Esophagus (tissue), 2 donors: ENCODE data around the gene EPHA2. TPM values are rescaled to one million over a fixed set of nuclear protein-coding genes. Genes with fewer than 3 reads are reported as not detected.

Experiments
- H3K27ac ChIP-seq, 2 donors: one replicate each; pipeline ENCODE4 v1.5.1; 2013; ENCODE audit warnings: low read depth in 2 of 2, mild to moderate bottlenecking in 2 of 2, inconsistent platforms in 1 of 2, low read length in 1 of 2, moderate library complexity in 1 of 2
- H3K27me3 ChIP-seq, 2 donors: one replicate each; pipeline ENCODE4 v1.6.1; 2013; ENCODE audit warnings: low read length in 2 of 2, control low read depth in 1 of 2, mild to moderate bottlenecking in 1 of 2; ENCODE audit not compliant: insufficient read depth in 2 of 2, control insufficient read depth in 1 of 2
- H3K36me3 ChIP-seq, 2 donors: one replicate each; pipeline ENCODE4 v1.6.1; 2013; ENCODE audit warnings: low read length in 1 of 2; ENCODE audit not compliant: control insufficient read depth in 2 of 2, insufficient read depth in 2 of 2
- H3K4me1 ChIP-seq, 2 donors: one replicate each; pipeline ENCODE4 v1.6.1; 2013; ENCODE audit warnings: low read length in 1 of 2; ENCODE audit not compliant: control insufficient read depth in 2 of 2, insufficient read depth in 2 of 2
- H3K4me3 ChIP-seq, 2 donors: one replicate each; pipeline ENCODE4 v1.5.1; 2013; ENCODE audit warnings: low read length in 2 of 2, mild to moderate bottlenecking in 2 of 2, low read depth in 1 of 2, moderate library complexity in 1 of 2
- H3K9me3 ChIP-seq, 2 donors: one replicate each; pipeline ENCODE4 v1.6.1; 2013; ENCODE audit warnings: mild to moderate bottlenecking in 2 of 2, low read depth in 1 of 2, low read length in 1 of 2, moderate library complexity in 1 of 2; ENCODE audit not compliant: control insufficient read depth in 2 of 2, insufficient read depth in 1 of 2
- WGBS, 2 donors: extraction: QIAGEN DNeasy Blood & Tissue Kit; methylation state at CpG; one replicate each; pipeline ENCODE4 v1.1.7; 2013; 5-methylcytosine and 5-hydroxymethylcytosine counted together
- polyA plus RNA-seq, 2 donors: library from polyadenylated mRNA; stranded (reverse); fragments of 200-250 nt; gene quantifications; one replicate each; pipeline ENCODE4 v1.2.3, GENCODE V29; 2013
- donor health status: healthy with polysubstance abuse.
- donor health status: Bipolar disorder and iron deficiency.

EPHA2 gene
- polyA plus RNA-seq, 2 donors = 111 to 133 TPM

DNA sequence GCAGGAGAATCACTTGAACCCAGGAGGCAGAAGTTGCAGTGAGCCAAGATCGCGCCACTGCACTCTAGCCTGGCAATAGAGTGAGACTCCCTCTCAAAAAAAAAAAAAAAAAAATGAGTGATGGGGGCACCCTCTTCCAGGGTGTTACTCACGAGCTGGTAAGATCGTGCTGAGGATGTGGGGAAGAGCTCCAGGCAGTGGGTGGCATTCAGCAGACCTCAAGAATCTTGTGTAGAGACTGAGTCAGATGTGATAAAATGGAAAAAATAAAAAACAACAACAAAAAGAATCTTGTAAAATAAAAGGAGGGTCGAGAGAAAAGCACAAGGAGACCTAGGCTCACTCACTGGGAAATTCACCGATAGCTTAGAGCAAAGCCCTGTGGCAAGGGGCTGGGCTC is 38.5 kb downstream of the EPHA2 start:
- no peaks in the 10 kb centered on the region for H3K27me3 ChIP-seq
- H3K4me1 ChIP-seq = peaks cover 1 to 2% of the 10 kb centered on the region in 2 donors
- no peak overlapping the region for H3K4me3 ChIP-seq
- no peaks in the 10 kb centered on the region for H3K36me3 ChIP-seq
- no peaks in the 10 kb centered on the region for H3K9me3 ChIP-seq
- no peak overlapping the region for H3K27ac ChIP-seq
- WGBS, 2 donors = 76 to 77% methylated on average over 6 of the region's 6 CpGs

DNA sequence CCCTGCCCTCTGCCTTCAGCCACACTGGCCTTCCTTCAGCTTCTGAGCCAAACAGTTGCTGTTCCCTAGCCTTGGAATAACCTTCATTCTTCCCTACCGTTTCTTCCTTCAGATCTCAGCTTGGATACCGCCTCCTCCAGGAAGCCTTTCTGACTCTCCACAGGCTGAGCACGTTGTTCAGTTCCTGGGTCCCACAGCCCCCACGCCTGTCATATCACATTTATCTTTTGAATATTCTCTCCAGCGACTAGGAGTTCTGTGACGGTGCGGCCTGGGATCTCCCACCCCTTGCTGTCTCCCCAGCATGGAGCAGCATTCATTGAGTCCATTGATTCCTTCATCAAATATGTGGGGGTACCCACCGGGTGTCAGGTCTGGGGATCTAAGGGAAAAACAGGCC is 39.2 kb downstream of the EPHA2 start:
- Histone ChIP-seq H3K4me1 (peaks cover 0 to 3% of the 10 kb centered on the region in 2 donors), H3K36me3 (no peaks in the 10 kb centered on the region), H3K9me3 (no peaks in the 10 kb centered on the region), H3K4me3 (no peak overlapping the region), H3K27me3 (no peaks in the 10 kb centered on the region), H3K27ac (no peak overlapping the region)
- WGBS, 2 donors = 87 to 90% methylated on average over 8 of the region's 8 CpGs

DNA sequence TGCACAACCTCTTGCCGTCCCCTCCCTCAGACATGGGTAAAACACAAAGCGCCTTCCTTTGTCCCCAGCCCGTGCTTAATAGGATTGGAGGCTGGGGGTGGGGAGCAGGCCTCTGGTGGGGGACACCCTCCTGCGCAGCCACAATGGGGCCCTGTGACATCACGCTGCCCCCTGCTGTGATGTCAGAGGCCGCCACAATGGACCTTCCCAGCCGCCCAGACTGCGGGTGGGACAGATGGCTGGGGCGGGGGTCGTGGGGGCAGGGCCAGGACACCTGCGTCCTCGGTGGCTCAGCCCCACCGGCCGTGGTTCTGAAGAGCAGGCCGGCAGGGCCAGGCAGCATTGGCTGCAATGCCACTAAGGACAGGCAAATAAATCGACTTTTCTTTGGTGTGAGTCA is 39.9 kb downstream of the EPHA2 start:
- peaks cover under 1 to 5% of the 10 kb centered on the region in 2 donors for H3K4me1 ChIP-seq
- H3K36me3 ChIP-seq = no peaks in the 10 kb centered on the region
- WGBS, 2 donors = 81 to 82% methylated on average over 16 of the region's 16 CpGs

DNA sequence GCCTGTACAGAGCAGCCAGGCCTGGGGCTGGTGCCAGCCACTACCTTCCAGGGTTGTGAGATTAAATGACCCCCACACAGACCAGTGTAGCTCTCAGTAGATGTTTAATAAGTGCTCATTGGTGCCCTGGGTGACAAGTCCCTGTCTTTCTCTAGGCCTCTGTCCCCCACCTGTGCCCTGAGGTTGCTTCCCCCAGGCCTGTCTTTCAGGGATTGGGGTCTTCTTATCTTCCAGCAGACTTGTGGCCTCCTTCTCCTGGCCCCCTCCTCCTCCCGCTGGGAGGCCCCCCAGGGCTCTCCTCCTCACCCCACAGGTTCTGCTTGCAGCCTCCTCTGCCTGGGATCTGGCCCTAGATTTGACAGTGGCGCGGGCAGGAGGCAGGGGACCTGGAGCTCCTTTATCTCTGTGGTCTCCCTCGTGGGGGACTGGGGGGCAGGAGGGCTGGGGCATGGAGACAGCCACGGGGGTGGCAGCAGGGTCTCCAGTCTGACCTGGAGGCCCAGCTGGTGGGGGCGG is 40.3 kb downstream of the EPHA2 start:
- Histone ChIP-seq H3K27me3 (no peaks in the 10 kb centered on the region), H3K9me3 (no peaks in the 10 kb centered on the region), H3K27ac (no peak overlapping the region), H3K36me3 (no peaks in the 10 kb centered on the region), H3K4me3 (no peak overlapping the region), H3K4me1 (peaks cover 2 to 5% of the 10 kb centered on the region in 2 donors)
- 77 to 78% methylated on average over 6 of the region's 6 CpGs for WGBS, 2 donors

More for the DNA sequence above, 39.9 kb downstream of the EPHA2 start:
- H3K27me3 ChIP-seq = no peaks in the 10 kb centered on the region
- H3K4me3 ChIP-seq = no peak overlapping the region
- no peaks in the 10 kb centered on the region for H3K9me3 ChIP-seq
- H3K27ac ChIP-seq = no peak overlapping the region

DNA sequence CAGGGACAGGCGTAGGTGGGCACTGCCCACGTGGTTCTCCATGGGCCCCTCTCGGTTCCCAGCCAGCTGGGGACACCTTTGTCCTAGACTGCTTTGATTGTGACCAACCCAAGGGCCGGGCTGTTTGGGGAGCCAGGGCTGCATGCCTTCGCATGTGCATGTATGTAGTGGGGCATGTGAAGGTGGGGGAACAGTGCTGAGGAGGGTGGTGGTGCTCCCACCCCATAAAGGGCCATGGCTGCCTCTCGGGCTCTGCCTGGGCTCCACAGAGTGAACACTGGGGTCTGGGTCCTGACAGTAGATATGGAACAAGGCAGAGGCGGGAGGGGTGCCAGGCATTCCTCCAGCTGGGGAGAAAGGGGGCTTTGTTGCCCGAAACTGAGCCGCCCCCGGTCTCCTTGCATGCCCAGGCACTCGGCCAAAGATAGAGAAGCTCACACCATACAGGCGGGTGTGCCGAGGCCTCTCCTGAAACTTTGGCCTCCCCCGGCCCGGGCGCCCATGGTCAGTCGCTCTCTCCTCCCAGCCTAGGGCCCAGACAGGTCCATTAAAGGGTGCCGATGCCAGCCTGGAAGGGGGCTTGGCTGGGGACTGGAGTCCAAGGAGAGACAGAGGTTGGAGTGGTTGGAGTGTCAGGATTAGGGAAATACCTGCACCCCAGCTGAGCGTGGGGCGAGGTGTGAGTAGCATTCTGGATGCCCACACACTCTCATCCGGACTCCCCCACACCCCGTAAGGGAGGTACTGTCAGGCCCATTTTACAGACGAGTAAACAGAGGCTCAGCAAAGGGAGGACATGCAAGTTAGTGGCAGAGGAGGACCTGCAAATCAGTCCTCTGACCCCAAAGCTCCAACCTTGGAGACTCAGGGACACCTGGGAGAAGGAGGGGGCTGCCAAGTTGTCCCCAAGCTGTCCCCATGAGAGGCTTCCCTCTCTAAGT is 41.1 kb downstream of the EPHA2 start:
- 80 to 81% methylated on average over 23 of the region's 23 CpGs for WGBS, 2 donors
- no peak overlapping the region for H3K4me3 ChIP-seq
- H3K9me3 ChIP-seq = no peaks in the 10 kb centered on the region
- H3K27me3 ChIP-seq = no peaks in the 10 kb centered on the region
- H3K36me3 ChIP-seq = no peaks in the 10 kb centered on the region
- H3K4me1 ChIP-seq = peaks cover 2 to 5% of the 10 kb centered on the region in 2 donors
- no peak overlapping the region for H3K27ac ChIP-seq

DNA sequence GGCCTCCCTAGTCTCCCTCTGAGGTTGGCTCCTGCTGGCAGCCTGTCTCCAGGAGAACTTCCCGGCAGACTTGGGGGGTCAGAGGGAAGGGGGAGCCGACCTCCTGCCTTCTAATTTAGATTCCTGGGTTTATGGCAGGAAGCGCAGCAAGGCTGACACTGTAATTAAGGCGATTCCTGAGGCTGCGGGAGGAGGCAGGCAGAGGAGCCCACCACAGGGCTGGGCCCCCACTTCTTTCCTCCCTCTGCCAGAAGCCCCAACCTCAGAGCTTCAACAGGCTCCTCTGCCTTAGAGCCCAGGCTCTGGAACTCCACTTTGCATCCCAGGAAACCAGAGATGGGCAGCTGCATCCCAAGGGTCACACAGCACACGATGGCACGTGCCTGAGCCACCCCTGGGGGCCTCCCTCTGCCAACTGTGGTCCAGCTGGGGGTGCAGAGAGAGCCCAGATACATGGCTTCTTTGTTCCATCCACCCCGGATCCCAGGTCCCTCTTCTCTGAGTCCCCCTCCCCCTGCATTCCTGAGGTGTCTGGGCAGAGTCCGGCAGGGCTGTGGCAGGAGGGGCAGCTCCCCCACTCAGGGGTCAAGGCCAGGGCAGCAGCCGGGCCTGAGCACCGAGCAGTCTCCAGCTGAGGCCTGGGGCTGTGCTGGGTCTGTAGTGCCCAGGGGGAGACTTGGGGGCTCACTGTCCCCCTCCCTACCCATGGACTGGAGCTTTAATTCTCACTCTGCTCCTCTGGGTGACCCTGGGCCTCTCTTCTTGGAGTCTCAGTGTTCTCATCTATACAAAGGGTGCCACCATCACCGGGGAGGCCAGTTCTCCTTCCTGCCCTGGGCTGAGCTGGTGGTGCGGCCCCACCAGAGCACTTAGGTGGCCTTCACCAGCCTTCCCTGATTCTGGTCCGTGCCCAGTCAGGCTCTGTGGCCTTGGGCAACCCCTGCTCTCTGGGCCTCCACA is 43.0 kb downstream of the EPHA2 start:
- H3K27ac ChIP-seq = no peak overlapping the region
- 68 to 71% methylated on average over 14 of the region's 14 CpGs for WGBS, 2 donors
- no peaks in the 10 kb centered on the region for H3K27me3 ChIP-seq
- H3K36me3 ChIP-seq = no peaks in the 10 kb centered on the region
- peaks cover 0 to 2% of the 10 kb centered on the region in 2 donors for H3K9me3 ChIP-seq
- H3K4me3 ChIP-seq = no peak overlapping the region
- H3K4me1 ChIP-seq = peaks cover 2 to 5% of the 10 kb centered on the region in 2 donors

DNA sequence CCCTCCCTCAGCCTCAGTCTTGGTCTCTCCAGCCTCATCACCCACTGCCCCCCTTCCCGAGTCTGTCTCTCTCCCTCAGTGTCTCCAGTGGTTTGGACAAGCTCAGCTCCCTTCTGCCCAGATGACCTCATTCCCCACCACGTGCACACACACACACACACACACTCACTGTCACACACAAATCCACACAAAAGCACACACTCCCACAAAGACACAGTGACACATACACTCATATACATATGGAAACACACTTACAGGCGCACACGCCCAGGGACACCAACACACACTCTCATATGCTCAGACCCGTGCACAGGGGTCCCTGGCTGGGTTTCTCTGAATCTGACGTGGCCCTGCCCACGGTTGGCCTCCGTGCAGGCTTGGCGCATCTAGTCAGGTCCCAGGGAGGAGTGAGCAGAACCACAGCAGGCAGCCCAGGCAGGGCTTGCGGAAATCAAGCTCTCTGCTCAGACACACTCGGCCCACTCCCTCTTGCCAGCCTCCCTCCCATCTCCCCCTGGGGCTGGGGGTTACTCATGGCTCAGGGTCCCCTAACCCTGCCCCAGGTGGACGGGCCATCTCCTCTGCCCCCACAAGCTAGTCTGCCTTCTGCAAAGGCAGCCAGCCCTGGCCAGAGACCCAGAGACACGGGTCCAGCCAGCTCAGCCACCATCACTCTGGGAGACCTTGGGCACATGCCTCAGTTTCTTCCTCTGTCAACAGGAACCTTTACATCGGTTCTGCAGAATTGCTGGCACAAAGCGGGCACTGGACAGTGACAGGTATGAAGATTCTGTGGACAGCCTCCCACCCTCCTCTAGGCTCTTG is 43.9 kb downstream of the EPHA2 start:
- Histone ChIP-seq H3K9me3 (peaks cover 0 to 2% of the 10 kb centered on the region in 2 donors), H3K36me3 (no peaks in the 10 kb centered on the region), H3K27me3 (no peaks in the 10 kb centered on the region), H3K4me1 (peaks cover 2 to 5% of the 10 kb centered on the region in 2 donors), H3K4me3 (no peak overlapping the region), H3K27ac (no peak overlapping the region)
- WGBS, 2 donors = 68% methylated on average over 15 of the region's 15 CpGs

DNA sequence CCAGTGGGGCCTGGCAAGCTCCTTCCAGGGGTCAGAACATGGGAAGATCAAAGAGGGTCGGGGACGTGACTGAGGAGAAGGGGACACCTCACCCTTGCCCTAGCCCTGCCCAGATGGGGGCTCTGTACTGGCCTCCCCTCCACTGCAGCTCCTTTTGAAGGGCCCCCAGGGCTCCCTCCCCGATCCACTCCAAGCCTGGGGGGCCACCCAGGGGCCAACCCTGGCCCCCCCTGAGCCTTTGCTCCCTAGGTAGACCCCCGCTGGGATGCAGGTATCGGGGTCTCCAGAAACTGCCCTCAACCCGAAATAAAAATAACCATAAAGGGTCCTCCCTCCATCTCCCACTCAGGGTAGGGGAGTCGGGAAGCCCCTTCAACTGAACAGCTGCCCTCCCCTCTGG is 45.0 kb downstream of the EPHA2 start:
- Histone ChIP-seq H3K4me1 (peaks cover 2 to 5% of the 10 kb centered on the region in 2 donors), H3K27ac (no peak overlapping the region)
- WGBS, 2 donors = 92 to 93% methylated on average over 7 of the region's 7 CpGs

More for the DNA sequence above, 45.0 kb downstream of the EPHA2 start:
- no peaks in the 10 kb centered on the region for H3K36me3 ChIP-seq
- no peaks in the 10 kb centered on the region for H3K27me3 ChIP-seq
- H3K4me3 ChIP-seq = no peak overlapping the region
- peaks cover 0 to 2% of the 10 kb centered on the region in 2 donors for H3K9me3 ChIP-seq
